Esophagus muscularis mucosa (tissue), 4 donors: ENCODE measurements around the gene ANKRD40. TPM values are rescaled to one million over a fixed set of nuclear protein-coding genes. Genes with fewer than 3 reads are reported as not detected.

Experiments used
- DNase-seq: peaks from one replicate; pipeline ENCODE4 v3.0.0-alpha.2; 2017; ENCODE audit errors: extremely low spot score
- H3K27ac ChIP-seq, 4 donors: fragments of 200-600 bp; sonication (generic); replicated peaks in 1 of 4; 1 replicate in 3 of 4; 2 replicates in 1 of 4; pipeline ENCODE4 v1.5.1; 2016 to 2019; ENCODE audit warnings: mild to moderate bottlenecking in 1 of 4
- H3K27me3 ChIP-seq, 4 donors: fragments of 200-600 bp; sonication (generic); one replicate each; pipeline versions ENCODE4 v1.5.1 to v1.6.0; 2016 to 2019
- H3K36me3 ChIP-seq, 4 donors: fragments of 200-600 bp; sonication (generic); one replicate each; pipeline ENCODE4 v1.5.1; 2016 to 2019
- H3K4me1 ChIP-seq, 4 donors: fragments of 200-600 bp; sonication (generic); one replicate each; pipeline ENCODE4 v1.5.1; 2016 to 2019
- H3K4me3 ChIP-seq, 4 donors: fragments of 200-600 bp; sonication (generic); 1 replicate in 2 of 4; 2 replicates in 2 of 4; pipeline ENCODE4 v1.5.1; 2016 to 2019; ENCODE audit warnings: mild to moderate bottlenecking in 4 of 4, moderate library complexity in 1 of 4
- H3K9me3 ChIP-seq, 4 donors: fragments of 200-600 bp; sonication (generic); 1 replicate in 3 of 4; 2 replicates in 1 of 4; pipeline ENCODE4 v1.5.1; 2016 to 2019
- CTCF ChIP-seq, 3 experiments: fragments of 200-600 bp in 2 of 3; fragments of 450-650 bp in 1 of 3; sonication (generic) in 2 of 3; IDR thresholded peaks; one replicate each; pipeline ENCODE4 v1.5.1; 2017 to 2019; ENCODE audit warnings: antibody characterized with exemption in 3 of 3, mild to moderate bottlenecking in 2 of 3, moderate library complexity in 1 of 3
- EP300 ChIP-seq: sonication (generic); formaldehyde crosslinking; IDR thresholded peaks from one replicate; pipeline ENCODE4 v1.6.1; 2017; ENCODE audit warnings: antibody characterized with exemption
- POLR2A ChIP-seq: fragments of 450-650 bp; IDR thresholded peaks from one replicate; pipeline ENCODE4 v1.6.1; 2017; ENCODE audit warnings: antibody characterized with exemption, moderate library complexity, mild to moderate bottlenecking, low read depth
- POLR2AphosphoS5 ChIP-seq, 2 donors: sonication (generic); formaldehyde crosslinking; IDR thresholded peaks; one replicate each; pipeline ENCODE4 v1.6.1; 2017; ENCODE audit warnings: antibody characterized with exemption in 2 of 2
- WGBS: methylation state at CpG from one replicate; pipeline ENCODE4 v1.1.5; 2018; 5-methylcytosine and 5-hydroxymethylcytosine counted together
- intact Hi-C: fragments of 100-400 bp; cut with DNase I; formaldehyde crosslinking; loops from one replicate; pipeline ENCODE4 v1.15.1; 2023
- total RNA-seq, 4 donors: library from RNA; depleted of rRNA; stranded (reverse); fragments of >200 nt; gene quantifications; one replicate each; pipeline versions ENCODE4 v1.1.0 to v1.2.1, GENCODE V29; 2016

ANKRD40 gene
- total RNA-seq, 4 donors from 2014 or later = 73.1 to 96.2 (median 87.4) TPM

- Histone ChIP-seq H3K27ac (no peak overlapping the region), H3K9me3 (no peaks in the 10 kb centered on the region), H3K27me3 (no peaks in the 10 kb centered on the region), H3K36me3 (no peaks in the 10 kb centered on the region), H3K4me3 (no peak overlapping the region), H3K4me1 (peaks cover 0 to 2% (median under 1%) of the 10 kb centered on the region in 4 donors)
- no peak for DNase-seq
- WGBS = 92% methylated on average over 12 of the region's 14 CpGs
- intact Hi-C loops = no loop called here
- TF ChIP-seq CTCF (IDR thresholded peaks at IDR 0.05) (no peak), POLR2AphosphoS5 (IDR thresholded peaks at IDR 0.05) (no peak), EP300 (no peak), POLR2A (no peak)
Observed at GRCh38 chr17:50667259-50668024, 40.3 kb downstream of the ANKRD40 start.

- no peak for TF ChIP-seq CTCF (IDR thresholded peaks at IDR 0.05)
- TF ChIP-seq POLR2A = no peak
- TF ChIP-seq EP300 = no peak
- TF ChIP-seq POLR2AphosphoS5 (IDR thresholded peaks at IDR 0.05) = no peak
- 97% methylated on average over 8 of the region's 8 CpGs for WGBS
- Histone ChIP-seq H3K9me3 (no peaks in the 10 kb centered on the region), H3K36me3 (no peaks in the 10 kb centered on the region), H3K27me3 (no peaks in the 10 kb centered on the region), H3K4me1 (peaks cover 11 to 14% (median 12%) of the 10 kb centered on the region in 4 donors), H3K27ac (no peak overlapping the region), H3K4me3 (no peak overlapping the region)
- intact Hi-C loops = no loop called here
- DNase-seq = no peak
Observed at GRCh38 chr17:50666316-50666715, 41.4 kb downstream of the ANKRD40 start.

- no peak for TF ChIP-seq POLR2AphosphoS5 (IDR thresholded peaks at IDR 0.05)
- TF ChIP-seq EP300 = no peak
- no peak for TF ChIP-seq POLR2A
- no peak for TF ChIP-seq CTCF (IDR thresholded peaks at IDR 0.05)
- Histone ChIP-seq H3K27ac (no peak overlapping the region), H3K27me3 (no peaks in the 10 kb centered on the region), H3K36me3 (no peaks in the 10 kb centered on the region), H3K4me1 (peaks cover 16 to 18% (median 17%) of the 10 kb centered on the region in 4 donors), H3K9me3 (no peaks in the 10 kb centered on the region), H3K4me3 (no peak overlapping the region)
- intact Hi-C loops = no loop called here
- 65% methylated on average over 5 of the region's 5 CpGs for WGBS
- DNase-seq = no peak
Observed at GRCh38 chr17:50665838-50666237, 41.9 kb downstream of the ANKRD40 start.

- Histone ChIP-seq H3K36me3 (no peaks in the 10 kb centered on the region), H3K9me3 (no peaks in the 10 kb centered on the region), H3K4me3 (no peak overlapping the region), H3K27me3 (no peaks in the 10 kb centered on the region), H3K4me1 (peaks cover 25 to 28% (median 26%) of the 10 kb centered on the region in 4 donors), H3K27ac (no peak overlapping the region)
- no peak for DNase-seq
- TF ChIP-seq EP300 (no peak), POLR2A (no peak), POLR2AphosphoS5 (IDR thresholded peaks at IDR 0.05) (no peak), CTCF (IDR thresholded peaks at IDR 0.05) (no peak)
- 95% methylated on average over 12 of the region's 12 CpGs for WGBS
- intact Hi-C loops = no loop called here
Observed at GRCh38 chr17:50664788-50665458, 42.8 kb downstream of the ANKRD40 start.
